Body of pancreas (tissue), 4 donors: ENCODE data around the gene HOXD1. TPM values are rescaled to one million over a fixed set of nuclear protein-coding genes. Genes with fewer than 3 reads are reported as not detected.

Experiments used
- ATAC-seq: fragments of 150-250 bp; one replicate; pipeline ENCODE4 v1.9.1; 2016
- DNase-seq, 4 donors: peaks; one replicate each; pipeline ENCODE4 v3.0.0-alpha.2; 2019
- H3K27ac ChIP-seq, 4 donors: fragments of 200-600 bp; sonication (generic); 1 replicate in 3 of 4; 2 replicates in 1 of 4; pipeline versions ENCODE4 v1.5.1 to v1.6.1; 2016 to 2019; ENCODE audit warnings: mild to moderate bottlenecking in 1 of 4, mixed read lengths in 1 of 4, moderate library complexity in 1 of 4
- H3K27me3 ChIP-seq, 2 donors: fragments of 200-600 bp; sonication (generic); one replicate each; pipeline ENCODE4 v1.6.0; 2016; ENCODE audit warnings: mild to moderate bottlenecking in 1 of 2
- H3K36me3 ChIP-seq, 2 donors: fragments of 200-600 bp; sonication (generic); replicated peaks in 1 of 2; 2 replicates each; pipeline ENCODE4 v1.5.1; 2016; ENCODE audit warnings: low read depth in 2 of 2; ENCODE audit not compliant: insufficient read depth in 1 of 2
- H3K4me1 ChIP-seq: fragments of 200-600 bp; sonication (generic); one replicate; pipeline ENCODE4 v1.6.0; 2016
- H3K4me3 ChIP-seq, 2 donors: fragments of 200-600 bp; sonication (generic); 1 replicate in 1 of 2; 2 replicates in 1 of 2; pipeline ENCODE4 v1.5.1; 2016 to 2019
- H3K9me3 ChIP-seq, 3 donors: fragments of 200-600 bp; sonication (generic); 1 replicate in 2 of 3; 2 replicates in 1 of 3; pipeline ENCODE4 v1.5.1; 2016
- POLR2A ChIP-seq, 3 donors: fragments of 450-650 bp; IDR thresholded peaks; one replicate each; pipeline ENCODE4 v1.6.1; 2016; ENCODE audit warnings: antibody characterized with exemption in 3 of 3, mild to moderate bottlenecking in 2 of 3
- WGBS, 2 donors: methylation state at CpG; one replicate each; pipeline ENCODE4 v1.1.5; 2017; 5-methylcytosine and 5-hydroxymethylcytosine counted together
- intact Hi-C: fragments of 100-400 bp; cut with DNase I; formaldehyde crosslinking; loops from one replicate; pipeline ENCODE4 v1.15.1; 2023
- total RNA-seq, 2 donors: library from RNA; depleted of rRNA; stranded (reverse); fragments of >200 nt; gene quantifications; one replicate each; pipeline ENCODE4 v1.1.0, GENCODE V29; 2016
- TF ChIP-seq, protein P1 (sequence below), 7 experiments: fragments of 450-650 bp in 4 of 7; fragments of 200-600 bp in 3 of 7; sonication (generic) in 3 of 7; IDR thresholded peaks; one replicate each; pipeline ENCODE4 v1.5.1; 2016 to 2019; ENCODE audit warnings: antibody characterized with exemption in 7 of 7

Gene HOXD1
- total RNA-seq, 2 donors from 2014 or later, result 0.26 TPM; not detected in 1

DNA sequence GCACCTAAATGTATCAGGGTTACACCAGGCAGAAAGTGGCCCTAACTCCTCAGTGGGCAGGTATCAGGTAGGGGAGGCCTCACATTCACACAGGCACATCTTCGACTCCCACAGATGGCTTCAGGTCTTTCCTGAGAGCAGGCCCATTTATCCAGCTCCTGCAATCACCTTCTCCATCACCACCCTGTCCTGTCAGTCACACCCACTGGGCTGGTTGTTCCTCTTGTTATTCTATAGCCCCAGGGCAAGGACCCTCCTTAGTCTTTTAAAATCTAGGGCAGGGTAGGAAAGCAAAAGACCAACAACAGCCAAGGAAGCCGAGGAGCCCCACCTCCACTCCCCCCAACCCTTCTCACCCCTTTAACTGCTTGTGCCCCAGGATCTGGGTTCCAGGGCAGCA, 46.2 kb upstream of the HOXD1 start:
- H3K36me3 ChIP-seq, result no peaks in the 10 kb centered on the region
- DNase-seq, result no peak
- H3K4me1 ChIP-seq, result peaks cover 12% of the 10 kb centered on the region
- H3K9me3 ChIP-seq, result no peaks in the 10 kb centered on the region
- ATAC-seq, result no peak
- peaks cover 0 to 40% of the 10 kb centered on the region in 2 donors for H3K27me3 ChIP-seq
- TF ChIP-seq, protein P1, sequence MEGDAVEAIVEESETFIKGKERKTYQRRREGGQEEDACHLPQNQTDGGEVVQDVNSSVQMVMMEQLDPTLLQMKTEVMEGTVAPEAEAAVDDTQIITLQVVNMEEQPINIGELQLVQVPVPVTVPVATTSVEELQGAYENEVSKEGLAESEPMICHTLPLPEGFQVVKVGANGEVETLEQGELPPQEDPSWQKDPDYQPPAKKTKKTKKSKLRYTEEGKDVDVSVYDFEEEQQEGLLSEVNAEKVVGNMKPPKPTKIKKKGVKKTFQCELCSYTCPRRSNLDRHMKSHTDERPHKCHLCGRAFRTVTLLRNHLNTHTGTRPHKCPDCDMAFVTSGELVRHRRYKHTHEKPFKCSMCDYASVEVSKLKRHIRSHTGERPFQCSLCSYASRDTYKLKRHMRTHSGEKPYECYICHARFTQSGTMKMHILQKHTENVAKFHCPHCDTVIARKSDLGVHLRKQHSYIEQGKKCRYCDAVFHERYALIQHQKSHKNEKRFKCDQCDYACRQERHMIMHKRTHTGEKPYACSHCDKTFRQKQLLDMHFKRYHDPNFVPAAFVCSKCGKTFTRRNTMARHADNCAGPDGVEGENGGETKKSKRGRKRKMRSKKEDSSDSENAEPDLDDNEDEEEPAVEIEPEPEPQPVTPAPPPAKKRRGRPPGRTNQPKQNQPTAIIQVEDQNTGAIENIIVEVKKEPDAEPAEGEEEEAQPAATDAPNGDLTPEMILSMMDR (IDR thresholded peaks at IDR 0.05), result no peak
- no peak for TF ChIP-seq POLR2A (IDR thresholded peaks at IDR 0.05)
- H3K4me3 ChIP-seq, result no peak overlapping the region
- 65 to 96% methylated on average over 2 of the region's 2 CpGs for WGBS, 2 donors
- intact Hi-C loops, result loop anchor here (5.0 to 10.0 kb wide), 2 partner anchors 315 to 403 kb away; no protein-coding TSS in a partner anchor
- no peak overlapping the region for H3K27ac ChIP-seq

- Histone ChIP-seq H3K4me3 (no peak overlapping the region), H3K9me3 (no peaks in the 10 kb centered on the region), H3K27ac (no peak overlapping the region), H3K4me1 (peaks cover 7% of the 10 kb centered on the region), H3K27me3 (peaks cover 0 to 45% of the 10 kb centered on the region in 2 donors), H3K36me3 (no peaks in the 10 kb centered on the region)
- no peak for TF ChIP-seq POLR2A (IDR thresholded peaks at IDR 0.05)
- TF ChIP-seq, protein P1 (IDR thresholded peaks at IDR 0.05), result no peak
- intact Hi-C loops, result loop anchor here (10.0 kb wide), 1 partner anchor 399 kb away; no protein-coding TSS in a partner anchor
- WGBS, 2 donors, result 18 to 34% methylated on average over 4 of the region's 4 CpGs
- no peak for ATAC-seq
- DNase-seq, result no peak
Observed at GRCh38 chr2:176145085-176145969, 43.1 kb upstream of the HOXD1 start.

GRCh38 chr2:176146101-176146500, 42.4 kb upstream of the HOXD1 start:
- H3K27me3 ChIP-seq, result peaks cover 0 to 45% of the 10 kb centered on the region in 2 donors
- H3K9me3 ChIP-seq, result no peaks in the 10 kb centered on the region
- intact Hi-C loops, result loop anchor here (10.0 kb wide), 1 partner anchor 399 kb away; no protein-coding TSS in a partner anchor
- H3K4me1 ChIP-seq, result no peaks in the 10 kb centered on the region
- DNase-seq, result no peak
- no peaks in the 10 kb centered on the region for H3K36me3 ChIP-seq
- TF ChIP-seq, protein P1 (IDR thresholded peaks at IDR 0.05), result no peak
- no peak for TF ChIP-seq POLR2A (IDR thresholded peaks at IDR 0.05)
- no peak overlapping the region for H3K4me3 ChIP-seq
- ATAC-seq, result no peak
- WGBS, 2 donors, result 17 to 19% methylated on average over 6 of the region's 6 CpGs
- no peak overlapping the region for H3K27ac ChIP-seq

DNA sequence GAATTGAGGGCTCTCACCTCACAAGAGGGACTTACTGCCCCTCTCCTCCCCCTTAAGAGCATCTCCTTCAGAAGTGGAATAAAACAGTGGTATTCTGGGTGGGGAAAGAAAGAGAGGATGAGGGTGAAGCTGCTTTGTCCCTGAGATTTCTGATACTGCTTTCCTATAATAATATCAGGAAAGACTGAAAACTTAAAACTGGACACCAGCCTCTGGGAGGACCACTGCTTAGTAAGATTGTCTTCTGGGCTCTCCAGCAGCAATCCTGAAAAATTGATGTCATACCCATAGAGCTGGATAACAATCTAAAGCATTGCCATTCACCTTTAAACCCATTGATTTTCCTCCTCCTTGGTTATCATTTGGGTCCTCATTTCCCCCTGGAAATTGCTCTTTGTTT, 41.8 kb upstream of the HOXD1 start:
- ATAC-seq (no peak), DNase-seq (no peak)
- H3K9me3 ChIP-seq, result no peaks in the 10 kb centered on the region
- peaks cover 2% of the 10 kb centered on the region for H3K4me1 ChIP-seq
- intact Hi-C loops, result loop anchor here (10.0 kb wide), 1 partner anchor 398 kb away; no protein-coding TSS in a partner anchor
- H3K27me3 ChIP-seq, result peaks cover 0 to 50% of the 10 kb centered on the region in 2 donors
- TF ChIP-seq POLR2A (IDR thresholded peaks at IDR 0.05), result no peak
- TF ChIP-seq, protein P1 (IDR thresholded peaks at IDR 0.05), result no peak
- no peaks in the 10 kb centered on the region for H3K36me3 ChIP-seq
- no peak overlapping the region for H3K4me3 ChIP-seq
- H3K27ac ChIP-seq, result no peak overlapping the region
